Posterior vena cava (tissue), 2 donors: ENCODE measurements around the gene POLD1. TPM values are rescaled to one million over a fixed set of nuclear protein-coding genes. Genes with fewer than 3 reads are reported as not detected.
A peak's percentile ranks its signal among the peaks of the same experiment; 100 is the strongest.
"Not testable (repeated sequence)": the region's sequence is repeated elsewhere in the genome, so short reads cannot be mapped to it uniquely, and the experiment has no call there.

ENCODE experiments used
- DNase-seq: peaks from one replicate; pipeline ENCODE4 v3.0.0-alpha.2; 2020; ENCODE audit warnings: low spot score
- intact Hi-C, 2 donors: fragments of 100-400 bp; cut with DNase I; formaldehyde crosslinking; loops; one replicate each; pipeline versions ENCODE4 v1.14.1 to v1.14.2; 2022 to 2023
- total RNA-seq, 2 donors: library from RNA; stranded (reverse); fragmentation: NEBNext Ultra II Directional; extraction: Animal tissue kit (Norgen Biotek cat#: 25700); gene quantifications; one replicate each; pipeline ENCODE4 v1.2.1, GENCODE V29; 2021
- donor health status: DM: yes; HTN: yes; CAD: no.
- donor health status: DM: yes; HTN: yes; CAD: no.

The POLD1 gene
- total RNA-seq, 2 donors from 2014 or later: 10.4 to 12.3 TPM

DNA sequence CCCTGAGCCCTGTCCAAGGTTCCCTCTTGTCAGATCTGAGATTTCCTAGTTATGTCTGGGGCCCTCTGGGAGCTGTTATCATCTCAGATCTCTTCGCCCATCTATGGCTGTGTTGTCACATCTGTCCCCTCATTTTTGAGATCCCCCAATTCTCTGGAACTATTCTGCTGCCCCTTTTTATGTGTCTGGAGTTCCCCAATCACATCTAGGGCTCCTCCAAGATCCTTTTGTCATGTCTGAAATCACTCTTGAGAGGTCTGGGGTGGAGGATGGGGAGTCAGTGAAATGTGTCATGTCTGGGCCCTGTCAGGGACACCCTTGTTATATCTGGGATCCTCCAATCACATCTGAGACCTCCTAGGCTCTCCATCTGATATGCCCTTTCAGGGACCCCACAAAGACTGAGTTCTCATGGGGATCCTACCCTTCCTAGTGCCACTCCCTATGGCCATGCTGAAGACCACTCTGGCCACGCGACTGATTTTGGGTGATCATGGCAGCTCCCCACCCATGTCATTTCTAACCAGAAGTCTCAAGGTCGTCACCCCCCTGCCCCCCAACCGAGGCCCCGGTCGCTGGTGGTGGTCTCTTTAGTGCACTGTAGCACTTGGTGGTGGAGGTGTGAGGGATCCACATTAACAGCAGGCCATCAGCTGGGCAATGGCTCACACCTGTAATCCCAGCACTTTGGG, 44.8 kb downstream of the POLD1 start:
- intact Hi-C loops: no loop called here
- no peak for DNase-seq

DNA sequence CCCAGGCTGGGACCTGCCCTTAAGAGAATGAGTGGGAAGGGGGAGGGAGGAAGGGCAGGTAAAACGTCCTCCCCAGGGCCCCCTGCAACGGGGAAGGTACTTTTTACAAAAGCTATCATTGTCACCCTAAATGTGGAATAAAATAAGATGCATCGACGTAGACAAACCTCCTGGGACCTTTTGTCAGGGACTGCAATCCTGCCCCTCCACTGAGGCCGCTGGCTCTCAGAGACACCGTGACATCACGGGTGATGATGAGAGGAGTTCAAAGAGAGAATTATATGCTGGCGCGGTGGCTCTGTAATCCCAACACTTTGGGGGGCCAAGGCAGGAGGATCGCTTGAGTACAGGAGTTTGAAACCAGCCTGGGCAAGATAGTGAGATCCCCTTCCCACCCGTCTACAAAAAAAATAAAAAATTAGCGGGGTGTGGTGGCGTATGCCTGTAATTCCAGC, 46.8 kb downstream of the POLD1 start:
- DNase-seq: no peak
- intact Hi-C loops: no loop called here

DNA sequence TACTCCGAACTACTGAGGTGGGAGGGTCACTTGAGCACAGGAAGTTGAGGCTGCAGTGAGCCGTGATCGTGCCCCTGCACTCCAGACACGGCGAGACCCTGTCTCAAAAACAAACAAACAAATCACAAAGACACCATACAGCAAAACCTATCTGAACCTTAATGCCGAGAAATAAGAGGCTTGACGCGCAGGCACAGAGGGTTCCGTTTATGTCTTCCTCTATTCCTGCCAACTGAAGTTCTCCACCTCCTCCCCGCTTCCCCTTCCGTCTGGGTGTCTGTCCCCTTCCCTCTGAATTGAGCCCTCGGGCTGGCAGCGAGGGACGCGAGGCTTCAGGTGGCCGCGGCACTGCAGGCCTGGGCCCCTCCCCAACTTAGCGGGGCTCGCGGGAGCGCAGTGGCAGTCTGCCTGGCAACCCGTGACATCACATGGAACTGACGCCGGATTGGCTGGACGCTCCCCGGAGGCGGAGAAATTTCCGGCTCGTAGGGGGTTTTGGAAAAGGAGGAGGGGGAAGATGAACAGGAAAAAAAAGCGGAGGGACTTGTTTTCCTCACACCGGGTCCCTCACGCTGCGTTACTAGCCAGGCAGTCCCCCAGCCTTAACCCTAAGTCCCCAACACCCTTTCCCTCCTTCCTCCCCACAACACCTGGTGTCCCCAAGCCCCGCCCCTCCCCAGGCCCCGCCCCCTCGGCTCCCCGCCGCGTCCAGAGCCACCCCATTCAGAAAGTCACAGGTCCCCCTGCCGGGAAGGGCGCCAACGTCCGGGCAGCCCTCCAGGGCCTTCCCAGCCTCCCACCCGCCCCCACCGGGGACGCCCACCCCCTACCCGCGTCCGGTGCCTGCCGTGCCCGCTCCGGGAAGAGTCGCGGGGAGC, 47.4 kb downstream of the POLD1 start:
- intact Hi-C loops: no loop called here
- peak; percentile 95 for DNase-seq

DNA sequence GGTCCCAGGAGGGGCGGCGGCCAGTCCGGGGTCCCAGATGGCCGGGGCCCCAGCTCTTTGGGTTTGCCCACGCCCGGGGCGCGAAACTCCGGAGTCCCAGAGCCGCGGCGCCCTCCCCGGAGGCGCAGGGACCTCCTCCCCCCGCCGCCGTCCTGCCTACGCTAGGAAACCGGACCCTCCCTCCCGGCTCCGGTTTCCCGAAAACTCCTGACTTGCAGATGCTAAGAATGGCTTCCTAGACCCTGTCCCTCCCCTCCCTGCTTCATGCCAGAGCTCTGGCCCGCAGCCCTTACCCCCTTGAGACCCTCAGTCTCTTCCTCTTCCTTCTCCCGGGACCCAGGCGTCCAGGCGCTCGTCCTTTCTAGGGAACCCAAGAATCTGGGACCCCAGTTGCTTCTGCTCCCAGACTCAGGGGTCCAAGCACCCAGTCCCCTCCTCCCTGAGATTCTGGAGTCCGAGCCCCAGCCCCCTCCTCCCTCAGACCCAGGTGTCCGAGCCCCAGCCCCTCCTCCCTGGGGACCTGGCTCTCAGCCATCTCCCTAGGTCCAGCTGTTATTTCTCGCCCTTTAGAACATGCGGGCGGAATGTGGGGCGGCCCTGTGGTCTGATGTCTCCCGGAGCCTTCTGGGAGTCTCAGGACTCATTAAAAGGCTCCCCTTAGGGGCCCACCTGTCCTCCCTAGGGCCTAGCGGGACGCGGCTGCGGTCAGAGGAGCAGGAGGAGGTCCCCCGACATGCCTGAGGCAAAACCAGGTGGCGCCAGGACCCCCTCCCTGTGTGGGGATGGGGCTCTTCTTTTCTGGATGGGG, 48.3 kb downstream of the POLD1 start, which contains the start of gene MYBPC2:
Gene MYBPC2, plus strand, starts transcription at position 672 of the 808 bp plus-strand sequence. Its CDS starts 62 bp downstream, at position 734.
- DNase-seq: no peak
- intact Hi-C loops: no loop called here

DNA sequence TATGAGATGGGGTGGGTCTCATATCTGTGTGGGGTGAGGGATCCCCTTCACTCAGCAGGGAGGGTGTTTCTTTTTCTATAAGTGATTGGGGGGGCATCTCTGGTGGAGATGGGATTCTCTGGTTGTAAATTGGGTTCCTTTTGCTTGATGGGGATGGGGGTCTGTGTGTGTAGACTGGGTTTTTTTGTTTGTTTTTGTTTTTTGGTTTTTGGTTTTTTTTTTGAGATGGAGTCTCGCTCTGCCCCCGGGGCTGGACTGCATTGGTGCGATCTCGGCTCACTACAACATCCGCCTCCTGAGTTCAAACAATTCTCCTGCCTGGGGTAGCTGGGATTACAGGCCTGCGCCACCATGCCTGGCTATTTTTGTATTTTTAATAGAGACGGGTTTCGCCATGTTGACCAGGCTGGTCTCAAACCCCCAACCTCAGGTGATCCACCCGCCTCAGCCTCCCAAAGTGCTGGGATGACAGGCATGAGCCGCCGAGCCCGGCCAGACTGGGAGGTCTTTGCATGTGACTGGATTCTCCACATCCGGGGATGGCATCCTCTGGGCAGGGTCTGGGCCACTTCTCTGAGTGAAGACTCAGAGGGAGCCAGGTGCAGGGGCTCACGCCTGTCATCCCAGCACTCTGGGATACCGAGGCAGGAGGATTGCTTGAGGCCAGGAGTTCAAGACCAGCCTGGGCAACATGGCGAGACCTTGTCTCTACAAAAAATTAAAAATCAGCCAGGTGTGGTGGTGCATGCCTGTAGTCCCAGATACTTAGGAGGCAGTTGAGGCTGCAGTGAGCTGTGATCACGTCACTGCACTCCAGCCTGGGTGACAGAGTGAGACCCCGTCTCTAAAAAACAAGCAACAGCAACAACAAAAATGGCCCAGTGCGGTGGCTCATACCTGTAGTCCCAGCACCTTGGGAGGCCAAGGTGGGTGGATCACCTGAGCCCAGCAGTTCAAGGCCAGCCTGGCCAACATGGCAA, 49.3 kb downstream of the POLD1 start:
- intact Hi-C loops: no loop called here
- no peak for DNase-seq

DNA sequence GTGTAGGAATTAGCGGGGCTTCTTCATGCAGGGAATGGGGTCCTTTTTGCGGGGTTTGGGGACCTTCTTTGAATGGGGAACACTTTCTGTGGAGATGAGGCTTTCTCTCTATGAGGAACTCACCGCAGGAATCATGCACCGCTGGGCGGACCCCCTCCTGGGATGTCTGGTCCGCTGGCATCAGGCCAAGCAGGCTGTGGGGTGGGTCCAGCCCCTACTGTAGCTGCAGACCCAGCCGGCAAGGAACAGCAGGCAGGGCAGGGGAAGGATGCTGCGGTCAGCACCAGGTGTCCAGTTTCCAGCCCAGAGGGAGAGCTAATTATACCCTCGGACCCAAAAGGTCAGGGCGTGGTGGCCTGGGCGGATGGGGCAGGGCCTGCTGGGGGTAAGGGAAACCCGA, 50.4 kb downstream of the POLD1 start:
- intact Hi-C loops: no loop called here
- no peak for DNase-seq

DNA sequence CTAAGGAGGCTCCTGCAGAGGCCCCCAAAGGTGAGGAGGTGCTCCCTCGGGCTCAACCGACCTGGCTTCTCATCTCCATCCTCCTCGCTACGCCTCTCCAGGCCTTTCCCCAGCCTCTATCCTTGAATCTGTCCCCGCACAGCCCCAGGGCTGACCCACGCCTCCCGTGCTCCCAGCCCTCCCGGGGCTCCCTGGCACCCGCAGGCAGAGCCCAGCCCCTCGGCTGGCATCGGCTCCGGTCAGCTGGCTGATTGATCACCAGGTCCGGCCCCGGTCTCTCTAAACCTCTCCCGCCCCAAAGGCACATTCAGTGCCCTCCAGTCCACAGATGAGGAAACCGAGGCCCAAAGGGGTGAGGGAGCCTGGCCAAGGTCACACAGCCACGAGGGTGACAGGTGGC, 51.1 kb downstream of the POLD1 start:
- intact Hi-C loops: no loop called here

DNA sequence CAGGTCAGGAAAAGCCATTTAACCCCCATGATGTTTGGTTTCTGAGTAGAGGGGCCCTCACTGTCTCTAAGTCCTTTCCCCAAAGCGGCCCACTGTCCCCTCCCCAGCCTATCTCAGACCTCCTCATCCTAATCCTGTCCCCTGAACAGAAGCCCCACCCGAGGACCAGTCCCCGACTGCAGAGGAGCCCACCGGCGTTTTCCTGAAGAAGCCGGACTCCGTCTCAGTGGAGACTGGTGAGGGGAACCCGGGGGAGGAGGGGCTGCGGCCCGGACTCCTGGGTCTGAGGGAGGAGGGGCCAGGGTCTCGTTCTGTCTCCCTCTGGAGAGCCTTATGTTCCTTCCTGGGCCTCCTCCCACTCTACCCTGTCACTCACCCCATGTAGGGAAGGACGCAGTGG, 51.5 kb downstream of the POLD1 start:
- no peak for DNase-seq
- intact Hi-C loops: no loop called here

More for the DNA sequence above, 51.1 kb downstream of the POLD1 start:
- DNase-seq: no peak

DNA sequence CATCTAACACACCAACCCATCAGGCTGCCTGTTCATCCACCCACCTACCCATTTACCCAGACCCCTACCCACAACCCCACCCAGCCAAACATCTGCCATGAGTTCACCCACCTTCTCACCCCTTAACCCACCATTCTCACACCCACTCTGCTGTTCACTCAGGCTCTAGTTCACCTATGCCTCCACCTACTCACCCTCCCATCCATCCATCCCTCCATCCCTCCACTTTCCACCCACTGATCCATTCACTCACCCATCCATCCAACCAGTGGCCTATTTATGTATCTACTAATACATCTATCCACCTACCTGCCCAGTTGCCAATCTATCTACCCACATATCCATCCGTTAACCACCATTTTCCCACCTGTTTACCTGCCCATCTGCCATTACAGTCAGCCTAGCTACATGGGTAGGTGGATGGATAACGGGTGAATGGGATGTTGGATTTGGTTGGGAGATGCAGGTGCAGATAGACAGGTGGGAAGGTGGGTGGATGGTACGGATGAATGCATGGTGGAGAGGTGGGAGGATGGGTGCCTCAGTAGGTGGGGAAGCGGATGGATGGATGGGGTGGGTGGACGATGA, 53.8 kb downstream of the POLD1 start:
- no peak for DNase-seq
- intact Hi-C loops: no loop called here

DNA sequence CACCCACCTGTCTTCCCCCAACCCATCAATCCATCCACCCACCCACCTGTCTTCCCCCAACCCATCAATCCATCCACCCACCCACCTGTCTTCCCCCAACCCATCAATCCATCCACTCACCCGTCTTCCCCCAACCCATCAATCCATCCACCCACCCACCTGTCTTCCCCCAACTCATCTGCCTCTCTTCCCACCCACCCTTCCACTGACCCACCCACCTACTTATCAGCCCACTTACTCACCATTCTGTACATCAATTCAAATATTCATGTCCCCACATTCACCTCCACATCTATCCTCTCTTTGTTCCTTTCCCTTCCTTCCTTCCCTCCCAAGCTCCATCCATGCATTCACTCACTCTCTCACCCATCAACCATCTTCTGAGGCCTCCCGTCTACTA, 55.0 kb downstream of the POLD1 start:
- not testable (repeated sequence) for DNase-seq

DNA sequence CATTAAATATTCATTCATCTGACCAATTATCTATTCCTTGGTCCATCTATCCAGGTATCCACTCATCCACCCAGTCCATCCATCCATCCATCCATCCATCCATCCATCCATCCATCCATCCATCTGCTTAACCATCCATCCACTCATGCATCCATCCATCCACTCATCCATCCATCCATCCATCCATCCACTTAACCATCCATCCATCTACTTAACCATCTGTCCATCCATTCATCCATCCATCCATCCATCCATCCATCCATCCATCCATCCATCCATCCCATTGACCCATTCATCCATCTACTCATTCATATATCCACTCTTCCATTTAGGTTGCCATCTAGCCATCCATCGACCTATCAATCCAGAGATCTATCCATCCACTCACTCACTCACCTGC, 59.9 kb downstream of the POLD1 start:
- intact Hi-C loops: no loop called here

More for the DNA sequence above, 55.0 kb downstream of the POLD1 start:
- intact Hi-C loops: not testable (repeated sequence)

DNA sequence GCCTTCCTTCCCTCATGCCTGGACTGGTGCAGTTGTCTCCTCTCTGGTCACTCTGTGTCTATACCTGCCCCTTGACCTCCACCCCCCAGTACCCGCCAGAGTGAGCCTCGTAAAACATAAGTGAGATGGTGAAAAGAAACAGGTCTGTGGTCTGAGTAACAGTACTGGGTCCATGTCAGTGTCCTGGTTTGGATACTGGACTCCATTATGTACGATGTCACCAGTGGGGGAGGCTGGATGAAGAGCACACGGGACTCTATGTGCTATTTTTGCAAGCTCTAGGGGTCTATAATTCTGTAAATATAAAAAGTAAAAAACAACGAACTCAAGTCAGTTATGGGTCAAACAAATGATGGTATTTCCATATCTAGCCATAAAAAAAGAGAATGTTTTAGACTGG, 62.9 kb downstream of the POLD1 start:
- intact Hi-C loops: no loop called here
- DNase-seq: no peak

More for the DNA sequence above, 59.9 kb downstream of the POLD1 start:
- DNase-seq: no peak

DNA sequence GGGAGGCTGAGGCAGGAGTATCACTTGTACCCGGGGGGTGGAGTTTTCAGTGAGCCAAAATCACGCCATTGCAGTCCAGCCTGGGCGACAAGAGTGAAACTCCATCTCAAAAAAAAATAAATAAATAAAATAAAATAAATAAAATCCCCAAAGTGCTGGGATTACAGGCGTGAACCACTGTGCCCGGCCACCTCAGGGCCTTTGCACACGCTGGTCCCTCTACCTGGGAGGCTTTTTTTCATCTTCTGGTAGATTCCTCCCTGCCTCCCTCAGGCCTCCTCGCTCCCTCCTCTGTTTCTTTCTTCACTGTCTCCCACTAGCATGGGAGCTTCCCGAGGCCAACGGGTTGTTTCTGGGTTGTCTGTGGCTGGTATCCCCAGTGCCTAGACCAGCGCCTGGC, 63.6 kb downstream of the POLD1 start:
- no peak for DNase-seq
- intact Hi-C loops: no loop called here

DNA sequence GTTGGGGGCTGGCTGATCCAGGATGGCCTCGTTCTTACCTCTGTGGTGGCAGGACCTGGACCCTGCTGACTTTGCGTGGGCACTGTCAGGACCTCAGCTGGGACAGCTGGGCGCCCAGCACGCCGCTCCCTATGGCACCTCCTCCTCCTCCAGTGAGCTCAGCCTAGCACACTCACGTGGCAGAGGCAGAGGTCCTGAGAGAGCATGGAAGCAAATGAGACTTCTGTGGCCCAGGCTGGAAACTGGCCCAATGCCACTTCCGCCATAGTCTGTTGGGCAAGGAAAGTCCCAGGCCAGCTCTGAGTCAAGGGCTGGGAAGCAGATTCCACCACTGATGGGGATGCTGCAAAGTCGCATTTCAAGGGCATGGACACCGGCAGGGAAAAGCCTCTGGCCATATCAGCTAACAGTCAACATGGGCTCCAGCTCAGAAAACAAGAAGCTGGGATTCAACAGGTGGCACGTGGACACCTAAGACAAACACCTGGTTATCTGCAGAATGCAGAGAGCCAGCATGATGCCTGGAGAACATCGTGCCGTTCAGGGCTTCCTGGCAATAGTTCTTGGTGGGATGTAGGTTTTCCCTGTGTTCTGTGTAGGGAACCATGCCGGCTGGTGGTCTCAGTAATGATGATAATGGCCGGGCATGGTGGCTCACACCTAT, 65.2 kb downstream of the POLD1 start:
- no peak for DNase-seq
- intact Hi-C loops: no loop called here

DNA sequence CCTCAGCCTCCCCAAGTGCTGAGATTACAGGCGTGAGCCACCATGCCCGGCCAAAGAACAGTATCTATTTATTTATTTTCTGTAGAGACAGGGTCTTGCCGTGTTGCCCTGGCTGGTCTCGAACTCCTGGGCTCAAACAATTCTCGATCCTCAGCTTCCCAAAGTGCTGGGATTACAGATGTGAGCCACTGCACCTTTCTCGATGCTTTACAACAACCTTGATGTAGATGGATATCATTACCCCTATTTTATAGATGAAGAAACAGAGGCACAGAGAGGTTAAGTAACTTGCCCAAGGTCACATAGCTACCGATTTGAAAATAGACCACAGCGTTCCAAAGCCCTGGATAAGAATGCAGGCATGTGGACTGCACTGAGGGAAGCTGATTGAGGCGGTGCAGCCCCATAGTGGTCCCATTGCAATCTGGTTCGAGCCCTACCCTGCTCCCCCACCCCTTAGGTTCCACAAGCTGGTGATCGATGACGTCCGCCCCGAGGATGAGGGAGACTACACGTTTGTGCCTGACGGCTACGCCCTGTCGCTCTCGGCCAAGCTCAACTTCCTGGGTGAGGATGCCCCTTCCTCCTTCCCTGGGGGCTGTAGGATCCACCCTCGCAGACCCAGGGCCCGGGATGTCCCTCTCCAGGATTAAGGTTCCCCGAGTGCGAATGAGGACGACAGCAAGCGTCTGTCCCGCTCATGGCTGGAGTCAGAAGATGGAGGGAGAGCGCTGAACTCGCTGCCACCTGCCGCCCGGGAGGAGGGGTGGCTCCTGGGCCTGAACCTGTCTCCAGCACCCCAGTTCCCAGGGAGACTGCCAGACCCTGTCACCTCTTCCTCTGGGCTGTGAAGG, 66.4 kb downstream of the POLD1 start:
- intact Hi-C loops: no loop called here

DNA sequence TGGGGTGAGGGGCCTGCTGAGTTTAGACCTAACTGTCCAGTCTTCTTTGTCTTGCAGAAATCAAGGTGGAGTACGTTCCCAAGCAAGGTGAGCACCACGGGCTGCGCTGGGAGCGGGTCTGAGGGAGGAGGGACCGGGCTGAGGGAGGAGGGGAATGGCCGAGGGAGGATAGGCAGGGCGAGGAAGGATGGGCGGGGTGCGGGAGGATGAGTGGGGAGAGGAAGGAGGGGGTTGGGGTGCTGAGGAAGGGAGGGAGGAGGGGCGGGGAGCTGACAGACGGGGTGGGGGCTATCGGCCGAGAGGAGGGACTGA, 67.0 kb downstream of the POLD1 start:
- intact Hi-C loops: no loop called here

More for the DNA sequence above, 66.4 kb downstream of the POLD1 start:
- no peak for DNase-seq

DNA sequence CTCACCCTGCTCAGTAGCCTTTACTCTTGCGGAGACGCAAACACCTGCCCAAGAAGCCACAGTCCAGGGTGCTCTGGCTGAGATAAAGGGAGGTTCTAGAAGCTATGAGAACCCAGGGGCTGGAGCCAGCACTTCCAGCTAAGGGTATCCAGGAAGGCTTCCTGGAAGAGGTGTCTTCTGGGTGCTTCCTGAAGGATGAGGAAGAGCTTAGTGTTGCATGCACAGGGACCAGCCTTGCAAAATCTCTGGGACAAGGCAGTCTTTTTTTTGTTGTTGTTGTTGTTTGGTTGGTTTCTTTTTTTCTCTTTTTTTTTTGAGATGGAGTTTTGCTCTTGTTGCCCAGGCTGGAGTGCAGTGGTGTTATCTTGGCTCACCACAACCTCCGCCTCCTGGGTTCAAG, 69.1 kb downstream of the POLD1 start:
- DNase-seq: no peak
- intact Hi-C loops: no loop called here

More for the DNA sequence above, 67.0 kb downstream of the POLD1 start:
- DNase-seq: no peak
